ENCODE data around the gene ASCC3. TPM values are rescaled to one million over a fixed set of nuclear protein-coding genes. Genes with fewer than 3 reads are reported as not detected.

The ASCC3 gene
- total RNA-seq, 4 donors from 2014 or later = 14.2 to 58.9 (median 36.6) TPM

GRCh38 chr6:100851819-100852218 lies 29.3 kb downstream of the ASCC3 start:
- no peak for DNase-seq
- H3K36me3 ChIP-seq = peaks cover 0 to 32% (median 0%) of the 10 kb centered on the region in 3 donors
- no peak overlapping the region for H3K27ac ChIP-seq
- intact Hi-C loops (cut with DNase I) = no loop called here
- H3K4me3 ChIP-seq = no peak overlapping the region
- H3K9me3 ChIP-seq = peaks cover 0 to 10% (median 0%) of the 10 kb centered on the region in 3 donors
- WGBS, 2 donors = 96 to 98% methylated on average over 9 to 10 of the region's 12 CpGs
- H3K27me3 ChIP-seq = no peaks in the 10 kb centered on the region
- H3K4me1 ChIP-seq = no peaks in the 10 kb centered on the region
- TF ChIP-seq POLR2A (IDR thresholded peaks at IDR 0.05) (no peak), CTCF (IDR thresholded peaks at IDR 0.05) (no peak)

- 82 to 88% methylated on average over 2 of the region's 2 CpGs for WGBS, 2 donors
- no peak for TF ChIP-seq CTCF (IDR thresholded peaks at IDR 0.05)
- no peak for TF ChIP-seq POLR2A (IDR thresholded peaks at IDR 0.05)
These were observed 31.0 kb downstream of the ASCC3 start for GRCh38 chr6:100850174-100850573.

GRCh38 chr6:100846276-100846675 lies 34.9 kb downstream of the ASCC3 start:
- no peaks in the 10 kb centered on the region for H3K27me3 ChIP-seq
- no peak overlapping the region for H3K4me3 ChIP-seq
- DNase-seq = no peak
- peaks cover 0 to 17% (median 0%) of the 10 kb centered on the region in 3 donors for H3K36me3 ChIP-seq
- no peaks in the 10 kb centered on the region for H3K9me3 ChIP-seq
- no peak overlapping the region for H3K27ac ChIP-seq
- WGBS, 2 donors = 81 to 84% methylated on average over 2 of the region's 2 CpGs
- H3K4me1 ChIP-seq = no peaks in the 10 kb centered on the region
- intact Hi-C loops (cut with DNase I) = no loop called here
- TF ChIP-seq POLR2A (IDR thresholded peaks at IDR 0.05) = no peak
- no peak for TF ChIP-seq CTCF (IDR thresholded peaks at IDR 0.05)

More at GRCh38 chr6:100850174-100850573, 31.0 kb downstream of the ASCC3 start:
- Histone ChIP-seq H3K4me1 (no peaks in the 10 kb centered on the region), H3K27me3 (no peaks in the 10 kb centered on the region), H3K27ac (no peak overlapping the region), H3K9me3 (no peaks in the 10 kb centered on the region), H3K36me3 (peaks cover 0 to 21% (median 0%) of the 10 kb centered on the region in 3 donors), H3K4me3 (no peak overlapping the region)
- intact Hi-C loops (cut with DNase I) = no loop called here
- no peak for DNase-seq

- no peaks in the 10 kb centered on the region for H3K4me1 ChIP-seq
- no peaks in the 10 kb centered on the region for H3K27me3 ChIP-seq
- H3K4me3 ChIP-seq = no peak overlapping the region
- no peak for DNase-seq
- no peak overlapping the region for H3K27ac ChIP-seq
- peaks cover 0 to 17% (median 0%) of the 10 kb centered on the region in 3 donors for H3K36me3 ChIP-seq
- H3K9me3 ChIP-seq = no peaks in the 10 kb centered on the region
- WGBS, 2 donors = 46 to 48% methylated on average over 1 of the region's 1 CpG
- no peak for TF ChIP-seq CTCF (IDR thresholded peaks at IDR 0.05)
- TF ChIP-seq POLR2A (IDR thresholded peaks at IDR 0.05) = no peak
- intact Hi-C loops (cut with DNase I) = no loop called here
These were observed 35.5 kb downstream of the ASCC3 start for GRCh38 chr6:100845676-100846075.

GRCh38 chr6:100839419-100839818 lies 41.7 kb downstream of the ASCC3 start:
- H3K36me3 ChIP-seq = no peaks in the 10 kb centered on the region
- H3K27me3 ChIP-seq = no peaks in the 10 kb centered on the region
- no peak overlapping the region for H3K27ac ChIP-seq
- no peak for TF ChIP-seq CTCF (IDR thresholded peaks at IDR 0.05)
- WGBS, 2 donors = 93 to 100% methylated on average over 1 of the region's 1 CpG
- DNase-seq = no peak
- intact Hi-C loops (cut with DNase I) = no loop called here
- H3K9me3 ChIP-seq = no peaks in the 10 kb centered on the region
- H3K4me3 ChIP-seq = no peak overlapping the region
- H3K4me1 ChIP-seq = no peaks in the 10 kb centered on the region

All from esophagus squamous epithelium (tissue), 5 donors.